ENCODE results near the gene KLF12. TPM values are rescaled to one million over a fixed set of nuclear protein-coding genes. Genes with fewer than 3 reads are reported as not detected.

Gene KLF12
- total and polyA plus RNA-seq, 2 experiments from 2014 or later = 6.4 to 7.7 TPM

DNA sequence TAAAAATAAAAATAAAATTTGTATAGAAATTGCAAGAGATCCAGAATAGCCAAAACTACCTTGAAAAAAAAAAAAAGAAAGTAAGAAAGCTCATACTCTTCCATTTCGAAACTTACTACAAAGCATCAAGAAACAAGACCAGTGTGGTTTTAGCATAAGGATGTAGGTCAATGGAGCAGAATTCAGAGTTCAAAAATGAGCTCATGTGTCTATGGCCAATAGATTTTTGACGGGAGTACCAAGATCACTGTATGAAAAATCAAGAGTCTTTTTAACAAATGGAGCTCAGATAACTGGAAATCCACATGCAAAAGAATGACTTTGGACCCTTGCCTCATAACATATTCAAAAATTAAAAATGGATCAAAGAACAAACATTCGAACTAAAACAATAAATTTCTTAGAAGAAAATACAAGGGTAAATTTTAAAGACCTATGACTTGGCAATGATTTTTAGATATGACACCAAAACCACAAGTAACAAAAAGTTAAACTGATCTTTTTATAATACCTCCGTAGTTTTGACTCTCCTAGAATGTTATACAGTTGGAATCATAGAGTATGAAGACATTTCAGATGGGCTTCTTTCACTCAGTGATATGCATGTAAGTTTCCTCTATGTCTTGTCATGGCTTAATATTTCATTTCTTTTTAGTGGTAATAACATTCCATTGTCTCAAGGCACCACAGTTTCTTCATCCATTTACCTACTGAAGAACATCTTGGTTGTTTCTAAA, 43.2 kb downstream of the KLF12 start:
- TF ChIP-seq, protein P1, sequence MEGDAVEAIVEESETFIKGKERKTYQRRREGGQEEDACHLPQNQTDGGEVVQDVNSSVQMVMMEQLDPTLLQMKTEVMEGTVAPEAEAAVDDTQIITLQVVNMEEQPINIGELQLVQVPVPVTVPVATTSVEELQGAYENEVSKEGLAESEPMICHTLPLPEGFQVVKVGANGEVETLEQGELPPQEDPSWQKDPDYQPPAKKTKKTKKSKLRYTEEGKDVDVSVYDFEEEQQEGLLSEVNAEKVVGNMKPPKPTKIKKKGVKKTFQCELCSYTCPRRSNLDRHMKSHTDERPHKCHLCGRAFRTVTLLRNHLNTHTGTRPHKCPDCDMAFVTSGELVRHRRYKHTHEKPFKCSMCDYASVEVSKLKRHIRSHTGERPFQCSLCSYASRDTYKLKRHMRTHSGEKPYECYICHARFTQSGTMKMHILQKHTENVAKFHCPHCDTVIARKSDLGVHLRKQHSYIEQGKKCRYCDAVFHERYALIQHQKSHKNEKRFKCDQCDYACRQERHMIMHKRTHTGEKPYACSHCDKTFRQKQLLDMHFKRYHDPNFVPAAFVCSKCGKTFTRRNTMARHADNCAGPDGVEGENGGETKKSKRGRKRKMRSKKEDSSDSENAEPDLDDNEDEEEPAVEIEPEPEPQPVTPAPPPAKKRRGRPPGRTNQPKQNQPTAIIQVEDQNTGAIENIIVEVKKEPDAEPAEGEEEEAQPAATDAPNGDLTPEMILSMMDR (conservative IDR thresholded peaks at IDR 0.05; ENCODE audit: low read depth in 2 of 2) = no peak
- no peak for TF ChIP-seq POLR2AphosphoS5 (IDR thresholded peaks at IDR 0.05; ENCODE audit: low read depth)
- no peak for TF ChIP-seq CREB1 (CRISPR knock-in tag; IDR thresholded peaks at IDR 0.05; ENCODE audit: low read depth)
- no peak for TF ChIP-seq ZNF331 (CRISPR knock-in tag; IDR thresholded peaks at IDR 0.05; ENCODE audit: low read depth)
- no peak for TF ChIP-seq NANOG (IDR thresholded peaks at IDR 0.05; ENCODE audit: borderline replicate concordance)
- TF ChIP-seq, protein P2, sequence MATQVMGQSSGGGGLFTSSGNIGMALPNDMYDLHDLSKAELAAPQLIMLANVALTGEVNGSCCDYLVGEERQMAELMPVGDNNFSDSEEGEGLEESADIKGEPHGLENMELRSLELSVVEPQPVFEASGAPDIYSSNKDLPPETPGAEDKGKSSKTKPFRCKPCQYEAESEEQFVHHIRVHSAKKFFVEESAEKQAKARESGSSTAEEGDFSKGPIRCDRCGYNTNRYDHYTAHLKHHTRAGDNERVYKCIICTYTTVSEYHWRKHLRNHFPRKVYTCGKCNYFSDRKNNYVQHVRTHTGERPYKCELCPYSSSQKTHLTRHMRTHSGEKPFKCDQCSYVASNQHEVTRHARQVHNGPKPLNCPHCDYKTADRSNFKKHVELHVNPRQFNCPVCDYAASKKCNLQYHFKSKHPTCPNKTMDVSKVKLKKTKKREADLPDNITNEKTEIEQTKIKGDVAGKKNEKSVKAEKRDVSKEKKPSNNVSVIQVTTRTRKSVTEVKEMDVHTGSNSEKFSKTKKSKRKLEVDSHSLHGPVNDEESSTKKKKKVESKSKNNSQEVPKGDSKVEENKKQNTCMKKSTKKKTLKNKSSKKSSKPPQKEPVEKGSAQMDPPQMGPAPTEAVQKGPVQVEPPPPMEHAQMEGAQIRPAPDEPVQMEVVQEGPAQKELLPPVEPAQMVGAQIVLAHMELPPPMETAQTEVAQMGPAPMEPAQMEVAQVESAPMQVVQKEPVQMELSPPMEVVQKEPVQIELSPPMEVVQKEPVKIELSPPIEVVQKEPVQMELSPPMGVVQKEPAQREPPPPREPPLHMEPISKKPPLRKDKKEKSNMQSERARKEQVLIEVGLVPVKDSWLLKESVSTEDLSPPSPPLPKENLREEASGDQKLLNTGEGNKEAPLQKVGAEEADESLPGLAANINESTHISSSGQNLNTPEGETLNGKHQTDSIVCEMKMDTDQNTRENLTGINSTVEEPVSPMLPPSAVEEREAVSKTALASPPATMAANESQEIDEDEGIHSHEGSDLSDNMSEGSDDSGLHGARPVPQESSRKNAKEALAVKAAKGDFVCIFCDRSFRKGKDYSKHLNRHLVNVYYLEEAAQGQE (IDR thresholded peaks at IDR 0.05; ENCODE audit: unreplicated experiment) = no peak
- TF ChIP-seq, protein P3, sequence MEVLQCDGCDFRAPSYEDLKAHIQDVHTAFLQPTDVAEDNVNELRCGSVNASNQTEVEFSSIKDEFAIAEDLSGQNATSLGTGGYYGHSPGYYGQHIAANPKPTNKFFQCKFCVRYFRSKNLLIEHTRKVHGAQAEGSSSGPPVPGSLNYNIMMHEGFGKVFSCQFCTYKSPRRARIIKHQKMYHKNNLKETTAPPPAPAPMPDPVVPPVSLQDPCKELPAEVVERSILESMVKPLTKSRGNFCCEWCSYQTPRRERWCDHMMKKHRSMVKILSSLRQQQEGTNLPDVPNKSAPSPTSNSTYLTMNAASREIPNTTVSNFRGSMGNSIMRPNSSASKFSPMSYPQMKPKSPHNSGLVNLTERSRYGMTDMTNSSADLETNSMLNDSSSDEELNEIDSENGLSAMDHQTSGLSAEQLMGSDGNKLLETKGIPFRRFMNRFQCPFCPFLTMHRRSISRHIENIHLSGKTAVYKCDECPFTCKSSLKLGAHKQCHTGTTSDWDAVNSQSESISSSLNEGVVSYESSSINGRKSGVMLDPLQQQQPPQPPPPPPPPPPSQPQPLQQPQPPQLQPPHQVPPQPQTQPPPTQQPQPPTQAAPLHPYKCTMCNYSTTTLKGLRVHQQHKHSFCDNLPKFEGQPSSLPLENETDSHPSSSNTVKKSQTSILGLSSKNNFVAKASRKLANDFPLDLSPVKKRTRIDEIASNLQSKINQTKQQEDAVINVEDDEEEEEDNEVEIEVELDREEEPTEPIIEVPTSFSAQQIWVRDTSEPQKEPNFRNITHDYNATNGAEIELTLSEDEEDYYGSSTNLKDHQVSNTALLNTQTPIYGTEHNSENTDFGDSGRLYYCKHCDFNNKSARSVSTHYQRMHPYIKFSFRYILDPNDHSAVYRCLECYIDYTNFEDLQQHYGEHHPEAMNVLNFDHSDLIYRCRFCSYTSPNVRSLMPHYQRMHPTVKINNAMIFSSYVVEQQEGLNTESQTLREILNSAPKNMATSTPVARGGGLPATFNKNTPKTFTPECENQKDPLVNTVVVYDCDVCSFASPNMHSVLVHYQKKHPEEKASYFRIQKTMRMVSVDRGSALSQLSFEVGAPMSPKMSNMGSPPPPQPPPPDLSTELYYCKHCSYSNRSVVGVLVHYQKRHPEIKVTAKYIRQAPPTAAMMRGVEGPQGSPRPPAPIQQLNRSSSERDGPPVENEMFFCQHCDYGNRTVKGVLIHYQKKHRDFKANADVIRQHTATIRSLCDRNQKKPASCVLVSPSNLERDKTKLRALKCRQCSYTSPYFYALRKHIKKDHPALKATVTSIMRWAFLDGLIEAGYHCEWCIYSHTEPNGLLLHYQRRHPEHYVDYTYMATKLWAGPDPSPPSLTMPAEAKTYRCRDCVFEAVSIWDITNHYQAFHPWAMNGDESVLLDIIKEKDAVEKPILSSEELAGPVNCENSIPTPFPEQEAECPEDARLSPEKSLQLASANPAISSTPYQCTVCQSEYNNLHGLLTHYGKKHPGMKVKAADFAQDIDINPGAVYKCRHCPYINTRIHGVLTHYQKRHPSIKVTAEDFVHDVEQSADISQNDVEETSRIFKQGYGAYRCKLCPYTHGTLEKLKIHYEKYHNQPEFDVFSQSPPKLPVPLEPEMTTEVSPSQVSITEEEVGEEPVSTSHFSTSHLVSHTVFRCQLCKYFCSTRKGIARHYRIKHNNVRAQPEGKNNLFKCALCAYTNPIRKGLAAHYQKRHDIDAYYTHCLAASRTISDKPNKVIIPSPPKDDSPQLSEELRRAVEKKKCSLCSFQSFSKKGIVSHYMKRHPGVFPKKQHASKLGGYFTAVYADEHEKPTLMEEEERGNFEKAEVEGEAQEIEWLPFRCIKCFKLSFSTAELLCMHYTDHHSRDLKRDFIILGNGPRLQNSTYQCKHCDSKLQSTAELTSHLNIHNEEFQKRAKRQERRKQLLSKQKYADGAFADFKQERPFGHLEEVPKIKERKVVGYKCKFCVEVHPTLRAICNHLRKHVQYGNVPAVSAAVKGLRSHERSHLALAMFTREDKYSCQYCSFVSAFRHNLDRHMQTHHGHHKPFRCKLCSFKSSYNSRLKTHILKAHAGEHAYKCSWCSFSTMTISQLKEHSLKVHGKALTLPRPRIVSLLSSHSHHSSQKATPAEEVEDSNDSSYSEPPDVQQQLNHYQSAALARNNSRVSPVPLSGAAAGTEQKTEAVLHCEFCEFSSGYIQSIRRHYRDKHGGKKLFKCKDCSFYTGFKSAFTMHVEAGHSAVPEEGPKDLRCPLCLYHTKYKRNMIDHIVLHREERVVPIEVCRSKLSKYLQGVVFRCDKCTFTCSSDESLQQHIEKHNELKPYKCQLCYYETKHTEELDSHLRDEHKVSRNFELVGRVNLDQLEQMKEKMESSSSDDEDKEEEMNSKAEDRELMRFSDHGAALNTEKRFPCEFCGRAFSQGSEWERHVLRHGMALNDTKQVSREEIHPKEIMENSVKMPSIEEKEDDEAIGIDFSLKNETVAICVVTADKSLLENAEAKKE (CRISPR knock-in tag; IDR thresholded peaks at IDR 0.05) = no peak
- no peak for TF ChIP-seq EZH2phosphoT487 (IDR thresholded peaks at IDR 0.05; ENCODE audit: unreplicated experiment)
- no peak for TF ChIP-seq JUNB (IDR thresholded peaks at IDR 0.05; ENCODE audit: unreplicated experiment)
- TF ChIP-seq, protein P4, sequence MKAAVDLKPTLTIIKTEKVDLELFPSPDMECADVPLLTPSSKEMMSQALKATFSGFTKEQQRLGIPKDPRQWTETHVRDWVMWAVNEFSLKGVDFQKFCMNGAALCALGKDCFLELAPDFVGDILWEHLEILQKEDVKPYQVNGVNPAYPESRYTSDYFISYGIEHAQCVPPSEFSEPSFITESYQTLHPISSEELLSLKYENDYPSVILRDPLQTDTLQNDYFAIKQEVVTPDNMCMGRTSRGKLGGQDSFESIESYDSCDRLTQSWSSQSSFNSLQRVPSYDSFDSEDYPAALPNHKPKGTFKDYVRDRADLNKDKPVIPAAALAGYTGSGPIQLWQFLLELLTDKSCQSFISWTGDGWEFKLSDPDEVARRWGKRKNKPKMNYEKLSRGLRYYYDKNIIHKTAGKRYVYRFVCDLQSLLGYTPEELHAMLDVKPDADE (IDR thresholded peaks at IDR 0.05) = no peak
- TF ChIP-seq ZNF114 (CRISPR knock-in tag; IDR thresholded peaks at IDR 0.05) = no peak
- TF ChIP-seq STAT1 (IDR thresholded peaks at IDR 0.05; ENCODE audit: unreplicated experiment) = no peak
- TF ChIP-seq EZH2 (IDR thresholded peaks at IDR 0.05; ENCODE audit: low read depth, unreplicated experiment) = no peak
- H3K4me1 Mint-ChIP-seq = peaks cover 13% of the 10 kb centered on the region; the same call in 2 of the 3 replicates
- no peak overlapping the region for H3K27ac Mint-ChIP-seq
- Histone ChIP-seq H3K79me2 (replicated peaks; ENCODE audit: insufficient read depth) (peaks cover 10% of the 10 kb centered on the region; the same call in 1 of the 2 replicates), H3K4me1 (ENCODE audit: insufficient read depth) (no peaks in the 10 kb centered on the region), H2AFZ (no peak overlapping the region), H3K4me3 (no peak overlapping the region), H3F3A (replicated peaks; ENCODE audit: low read depth) (no peaks in the 10 kb centered on the region), H3K27me3 (ENCODE audit: insufficient read depth) (no peaks in the 10 kb centered on the region), H3K4me2 (no peak overlapping the region), H3K36me3 (ENCODE audit: insufficient read depth) (no peaks in the 10 kb centered on the region), H4K20me1 (replicated peaks; ENCODE audit: insufficient read depth) (no peaks in the 10 kb centered on the region), H3K9me2 (ENCODE audit: insufficient read depth) (no peaks in the 10 kb centered on the region), H3K27ac (ENCODE audit: low read depth) (no peak overlapping the region)
- H3K4me3 Mint-ChIP-seq = no peak overlapping the region
- DNase-seq (ENCODE audit: low spot score) (no peak), ATAC-seq (no peak)
- H3K36me3 Mint-ChIP-seq (ENCODE audit: low read depth) = no peaks in the 10 kb centered on the region
- H3K9me3 Mint-ChIP-seq = no peaks in the 10 kb centered on the region
- peaks cover 2% of the 10 kb centered on the region for H3K27me3 Mint-ChIP-seq (ENCODE audit: insufficient read depth, low read depth, poor library complexity)

All from GM23338 (cell line).